Measurements from ENCODE around the gene METTL22.

The METTL22 gene

GRCh38 chr16:8594149-8594666 lies 27.3 kb upstream of the METTL22 start:
- DNase-seq = no peak

- DNase-seq = no peak
These were observed 25.7 kb upstream of the METTL22 start for GRCh38 chr16:8595783-8596182.

- no peak for DNase-seq
These were observed 24.9 kb upstream of the METTL22 start for GRCh38 chr16:8596581-8596980.

- no peak for DNase-seq
These were observed 21.2 kb upstream of the METTL22 start for GRCh38 chr16:8600144-8600775.

GRCh38 chr16:8605554-8605953 lies 15.9 kb upstream of the METTL22 start:
- no peak for DNase-seq

- no peak for DNase-seq
These were observed 14.3 kb upstream of the METTL22 start for GRCh38 chr16:8607214-8607613.

- no peak for DNase-seq
These were observed 10.4 kb upstream of the METTL22 start for GRCh38 chr16:8611122-8611521.

GRCh38 chr16:8611886-8612600 lies 9.5 kb upstream of the METTL22 start:
- DNase-seq = no peak

- no peak for DNase-seq
These were observed 7.0 kb upstream of the METTL22 start for GRCh38 chr16:8614435-8615029.

- no peak for DNase-seq
These were observed 1.7 kb upstream of the METTL22 start for GRCh38 chr16:8619671-8620370.

- no peak for DNase-seq
These were observed 963 bp upstream of the METTL22 start for GRCh38 chr16:8620535-8620934.

GRCh38 chr16:8621222-8621571 lies 301 bp upstream of the METTL22 start:
- DNase-seq = no peak

- DNase-seq = no peak
These were observed 788 bp downstream of the METTL22 start for GRCh38 chr16:8622315-8622656.

- DNase-seq = no peak
These were observed 2.1 kb downstream of the METTL22 start for GRCh38 chr16:8623634-8624033.

GRCh38 chr16:8625491-8626087 lies 4.1 kb downstream of the METTL22 start:
- DNase-seq = no peak

- DNase-seq = no peak
These were observed 5.4 kb downstream of the METTL22 start for GRCh38 chr16:8626946-8627345.

- DNase-seq = no peak
These were observed 6.0 kb downstream of the METTL22 start for GRCh38 chr16:8627456-8627855.

GRCh38 chr16:8628981-8629725 lies 7.7 kb downstream of the METTL22 start:
- DNase-seq = no peak

GRCh38 chr16:8630255-8630953 lies 8.9 kb downstream of the METTL22 start:
- DNase-seq = no peak

- no peak for DNase-seq
These were observed 9.9 kb downstream of the METTL22 start for GRCh38 chr16:8631373-8631772.

GRCh38 chr16:8631818-8632465 lies 10.4 kb downstream of the METTL22 start:
- no peak for DNase-seq

Measured in activated CD4-positive, alpha-beta T cell treated with anti-CD3 and anti-CD28 coated beads, Interleukin-2, amount 50 U/mL, for 4 hours (primary cell).